HepG2 (cell line): Measurements from ENCODE around the gene FBXW12. TPM values are rescaled to one million over a fixed set of nuclear protein-coding genes. Genes with fewer than 3 reads are reported as not detected.
A peak's percentile ranks its signal among the peaks of the same experiment; 100 is the strongest.

Experiments
- MTERF4 ChIP-seq: sonication (generic); formaldehyde crosslinking; IDR thresholded peaks from 2 replicates; pipeline ENCODE4 v1.8.0; 2023; ENCODE audit warnings: mild to moderate bottlenecking, missing genetic modification reagents
- NKX3-1 ChIP-seq: sonication (generic); formaldehyde crosslinking; IDR thresholded peaks from 2 replicates; pipeline ENCODE4 v1.5.0; 2020; ENCODE audit warnings: missing genetic modification reagents
- PRDM10 ChIP-seq: sonication (generic); formaldehyde crosslinking; IDR thresholded peaks from 2 replicates; pipeline ENCODE4 v1.4.0; 2020; ENCODE audit warnings: low read depth, missing genetic modification reagents
- TRIM24 ChIP-seq: sonication (generic); formaldehyde crosslinking; IDR thresholded peaks from 2 replicates; pipeline ENCODE4 v1.8.0; 2022; ENCODE audit warnings: mild to moderate bottlenecking, missing genetic modification reagents
- ZNF337 ChIP-seq: sonication (generic); formaldehyde crosslinking; IDR thresholded peaks from 2 replicates; pipeline ENCODE4 v1.5.1; 2020; ENCODE audit warnings: missing genetic modification reagents, low read depth, mild to moderate bottlenecking, borderline replicate concordance
- polyA plus RNA-seq, 8 experiments: library from polyadenylated mRNA; depleted of rRNA in 3 of 8; stranded (reverse) in 7 of 8; unstranded in 1 of 8; fragments of >200 nt; fragmentation: Illumina TruSeq in 4 of 8; extraction: Trizol in 4 of 8; gene quantifications; 2 replicates each; pipeline versions ENCODE4 v1.2.1 to v1.2.3, GENCODE V29; 2011 to 2016; ENCODE audit warnings: low read depth in 4 of 8, missing spikeins in 1 of 8, mixed read lengths in 1 of 8; ENCODE audit not compliant: insufficient read depth in 1 of 8
- total RNA-seq, 5 experiments: library from RNA; depleted of rRNA; stranded (reverse); fragments of >200 nt; fragmentation: Illumina TruSeq; extraction: Trizol; gene quantifications; 2 replicates each; pipeline ENCODE4 v1.2.3, GENCODE V29; 2016; ENCODE audit warnings: low read depth in 1 of 5
- TF ChIP-seq, protein P1 (sequence below), 2 experiments: sonication (generic) in 1 of 2; formaldehyde crosslinking in 1 of 2; IDR thresholded peaks; 2 replicates each; pipeline versions ENCODE4 v1.6.1 to v1.9.0; 2014 to 2022; ENCODE audit warnings: antibody characterized with exemption in 1 of 2, borderline replicate concordance in 1 of 2, inconsistent platforms in 1 of 2, low read depth in 1 of 2, missing genetic modification reagents in 1 of 2
- TF ChIP-seq, protein P2 (sequence below): sonication (generic); formaldehyde crosslinking; IDR thresholded peaks from 2 replicates; pipeline ENCODE4 v1.5.0; 2020; ENCODE audit warnings: mild to moderate bottlenecking, missing genetic modification reagents, borderline replicate concordance

FBXW12 gene
- total and polyA plus RNA-seq, 2 of the 13 experiments (the other 11 are each of a cell fraction or from before 2014, with no cell fraction given): not detected

GRCh38 chr3:48439820-48440589, 68.0 kb downstream of the FBXW12 start, which contains the start of the genes CCDC51 and TMA7 (continued):
- TF ChIP-seq, protein P1, sequence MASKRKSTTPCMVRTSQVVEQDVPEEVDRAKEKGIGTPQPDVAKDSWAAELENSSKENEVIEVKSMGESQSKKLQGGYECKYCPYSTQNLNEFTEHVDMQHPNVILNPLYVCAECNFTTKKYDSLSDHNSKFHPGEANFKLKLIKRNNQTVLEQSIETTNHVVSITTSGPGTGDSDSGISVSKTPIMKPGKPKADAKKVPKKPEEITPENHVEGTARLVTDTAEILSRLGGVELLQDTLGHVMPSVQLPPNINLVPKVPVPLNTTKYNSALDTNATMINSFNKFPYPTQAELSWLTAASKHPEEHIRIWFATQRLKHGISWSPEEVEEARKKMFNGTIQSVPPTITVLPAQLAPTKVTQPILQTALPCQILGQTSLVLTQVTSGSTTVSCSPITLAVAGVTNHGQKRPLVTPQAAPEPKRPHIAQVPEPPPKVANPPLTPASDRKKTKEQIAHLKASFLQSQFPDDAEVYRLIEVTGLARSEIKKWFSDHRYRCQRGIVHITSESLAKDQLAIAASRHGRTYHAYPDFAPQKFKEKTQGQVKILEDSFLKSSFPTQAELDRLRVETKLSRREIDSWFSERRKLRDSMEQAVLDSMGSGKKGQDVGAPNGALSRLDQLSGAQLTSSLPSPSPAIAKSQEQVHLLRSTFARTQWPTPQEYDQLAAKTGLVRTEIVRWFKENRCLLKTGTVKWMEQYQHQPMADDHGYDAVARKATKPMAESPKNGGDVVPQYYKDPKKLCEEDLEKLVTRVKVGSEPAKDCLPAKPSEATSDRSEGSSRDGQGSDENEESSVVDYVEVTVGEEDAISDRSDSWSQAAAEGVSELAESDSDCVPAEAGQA (IDR thresholded peaks at IDR 0.05; ENCODE audit: low read depth): peak; percentile 77; the same call in 1 of the 2 replicates
- TF ChIP-seq, protein P1 (CRISPR knock-in tag; IDR thresholded peaks at IDR 0.05; ENCODE audit: borderline replicate concordance): no peak
- no peak for TF ChIP-seq TRIM24
- no peak for TF ChIP-seq ZNF337
- peak; percentile 45; the same call in 1 of the 2 replicates for TF ChIP-seq PRDM10 (CRISPR knock-in tag)
- TF ChIP-seq, protein P2, sequence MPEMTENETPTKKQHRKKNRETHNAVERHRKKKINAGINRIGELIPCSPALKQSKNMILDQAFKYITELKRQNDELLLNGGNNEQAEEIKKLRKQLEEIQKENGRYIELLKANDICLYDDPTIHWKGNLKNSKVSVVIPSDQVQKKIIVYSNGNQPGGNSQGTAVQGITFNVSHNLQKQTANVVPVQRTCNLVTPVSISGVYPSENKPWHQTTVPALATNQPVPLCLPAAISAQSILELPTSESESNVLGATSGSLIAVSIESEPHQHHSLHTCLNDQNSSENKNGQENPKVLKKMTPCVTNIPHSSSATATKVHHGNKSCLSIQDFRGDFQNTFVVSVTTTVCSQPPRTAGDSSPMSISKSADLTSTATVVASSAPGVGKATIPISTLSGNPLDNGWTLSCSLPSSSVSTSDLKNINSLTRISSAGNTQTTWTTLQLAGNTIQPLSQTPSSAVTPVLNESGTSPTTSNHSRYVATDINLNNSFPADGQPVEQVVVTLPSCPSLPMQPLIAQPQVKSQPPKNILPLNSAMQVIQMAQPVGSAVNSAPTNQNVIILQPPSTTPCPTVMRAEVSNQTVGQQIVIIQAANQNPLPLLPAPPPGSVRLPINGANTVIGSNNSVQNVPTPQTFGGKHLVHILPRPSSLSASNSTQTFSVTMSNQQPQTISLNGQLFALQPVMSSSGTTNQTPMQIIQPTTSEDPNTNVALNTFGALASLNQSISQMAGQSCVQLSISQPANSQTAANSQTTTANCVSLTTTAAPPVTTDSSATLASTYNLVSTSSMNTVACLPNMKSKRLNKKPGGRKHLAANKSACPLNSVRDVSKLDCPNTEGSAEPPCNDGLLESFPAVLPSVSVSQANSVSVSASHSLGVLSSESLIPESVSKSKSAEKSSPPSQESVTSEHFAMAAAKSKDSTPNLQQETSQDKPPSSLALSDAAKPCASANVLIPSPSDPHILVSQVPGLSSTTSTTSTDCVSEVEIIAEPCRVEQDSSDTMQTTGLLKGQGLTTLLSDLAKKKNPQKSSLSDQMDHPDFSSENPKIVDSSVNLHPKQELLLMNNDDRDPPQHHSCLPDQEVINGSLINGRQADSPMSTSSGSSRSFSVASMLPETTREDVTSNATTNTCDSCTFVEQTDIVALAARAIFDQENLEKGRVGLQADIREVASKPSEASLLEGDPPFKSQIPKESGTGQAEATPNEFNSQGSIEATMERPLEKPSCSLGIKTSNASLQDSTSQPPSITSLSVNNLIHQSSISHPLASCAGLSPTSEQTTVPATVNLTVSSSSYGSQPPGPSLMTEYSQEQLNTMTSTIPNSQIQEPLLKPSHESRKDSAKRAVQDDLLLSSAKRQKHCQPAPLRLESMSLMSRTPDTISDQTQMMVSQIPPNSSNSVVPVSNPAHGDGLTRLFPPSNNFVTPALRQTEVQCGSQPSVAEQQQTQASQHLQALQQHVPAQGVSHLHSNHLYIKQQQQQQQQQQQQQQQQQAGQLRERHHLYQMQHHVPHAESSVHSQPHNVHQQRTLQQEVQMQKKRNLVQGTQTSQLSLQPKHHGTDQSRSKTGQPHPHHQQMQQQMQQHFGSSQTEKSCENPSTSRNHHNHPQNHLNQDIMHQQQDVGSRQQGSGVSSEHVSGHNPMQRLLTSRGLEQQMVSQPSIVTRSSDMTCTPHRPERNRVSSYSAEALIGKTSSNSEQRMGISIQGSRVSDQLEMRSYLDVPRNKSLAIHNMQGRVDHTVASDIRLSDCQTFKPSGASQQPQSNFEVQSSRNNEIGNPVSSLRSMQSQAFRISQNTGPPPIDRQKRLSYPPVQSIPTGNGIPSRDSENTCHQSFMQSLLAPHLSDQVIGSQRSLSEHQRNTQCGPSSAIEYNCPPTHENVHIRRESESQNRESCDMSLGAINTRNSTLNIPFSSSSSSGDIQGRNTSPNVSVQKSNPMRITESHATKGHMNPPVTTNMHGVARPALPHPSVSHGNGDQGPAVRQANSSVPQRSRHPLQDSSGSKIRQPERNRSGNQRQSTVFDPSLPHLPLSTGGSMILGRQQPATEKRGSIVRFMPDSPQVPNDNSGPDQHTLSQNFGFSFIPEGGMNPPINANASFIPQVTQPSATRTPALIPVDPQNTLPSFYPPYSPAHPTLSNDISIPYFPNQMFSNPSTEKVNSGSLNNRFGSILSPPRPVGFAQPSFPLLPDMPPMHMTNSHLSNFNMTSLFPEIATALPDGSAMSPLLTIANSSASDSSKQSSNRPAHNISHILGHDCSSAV (CRISPR knock-in tag): no peak
- TF ChIP-seq NKX3-1 (CRISPR knock-in tag): no peak
- peak; percentile 54; the same call in 1 of the 2 replicates for TF ChIP-seq MTERF4
